Ishikawa (cell line): ENCODE measurements around the gene PAM16.

ENCODE experiments used
- CEBPB ChIP-seq: IDR thresholded peaks from 2 replicates; pipeline ENCODE4 v1.6.1; 2012
- CREB1 ChIP-seq: IDR thresholded peaks from 2 replicates; pipeline ENCODE4 v1.6.1; 2012; ENCODE audit warnings: low read depth
- EP300 ChIP-seq: IDR thresholded peaks from 2 replicates; pipeline ENCODE4 v1.6.1; 2012; ENCODE audit warnings: borderline replicate concordance
- FOXM1 ChIP-seq: IDR thresholded peaks from 2 replicates; pipeline ENCODE4 v1.6.1; 2012; ENCODE audit warnings: low read depth, borderline replicate concordance
- MAX ChIP-seq: IDR thresholded peaks from 2 replicates; pipeline ENCODE4 v1.6.1; 2012
- NFIC ChIP-seq: IDR thresholded peaks from 2 replicates; pipeline ENCODE4 v1.6.1; 2012
- TAF1 ChIP-seq: IDR thresholded peaks from 2 replicates; pipeline ENCODE4 v1.6.1; 2012; ENCODE audit warnings: low read depth, mild to moderate bottlenecking
- TCF12 ChIP-seq: IDR thresholded peaks from 2 replicates; pipeline ENCODE4 v1.6.1; 2012; ENCODE audit warnings: low read depth
- USF1 ChIP-seq: IDR thresholded peaks from 2 replicates; pipeline ENCODE4 v1.6.1; 2012
- YY1 ChIP-seq: IDR thresholded peaks from 2 replicates; pipeline ENCODE4 v1.6.1; 2012; ENCODE audit warnings: low read depth
- ZBTB7A ChIP-seq: IDR thresholded peaks from 2 replicates; pipeline ENCODE4 v1.6.1; 2012; ENCODE audit warnings: low read depth
- TF ChIP-seq, protein P1 (sequence below): IDR thresholded peaks from 2 replicates; pipeline ENCODE4 v1.6.1; 2012; ENCODE audit warnings: low read depth, mild to moderate bottlenecking

GRCh38 chr16:4369007-4369733 is 18.0 kb upstream of the PAM16 start:
- TF ChIP-seq CEBPB: no peak
- TF ChIP-seq USF1: no peak
- no peak for TF ChIP-seq TAF1
- no peak for TF ChIP-seq FOXM1
- TF ChIP-seq, protein P1, sequence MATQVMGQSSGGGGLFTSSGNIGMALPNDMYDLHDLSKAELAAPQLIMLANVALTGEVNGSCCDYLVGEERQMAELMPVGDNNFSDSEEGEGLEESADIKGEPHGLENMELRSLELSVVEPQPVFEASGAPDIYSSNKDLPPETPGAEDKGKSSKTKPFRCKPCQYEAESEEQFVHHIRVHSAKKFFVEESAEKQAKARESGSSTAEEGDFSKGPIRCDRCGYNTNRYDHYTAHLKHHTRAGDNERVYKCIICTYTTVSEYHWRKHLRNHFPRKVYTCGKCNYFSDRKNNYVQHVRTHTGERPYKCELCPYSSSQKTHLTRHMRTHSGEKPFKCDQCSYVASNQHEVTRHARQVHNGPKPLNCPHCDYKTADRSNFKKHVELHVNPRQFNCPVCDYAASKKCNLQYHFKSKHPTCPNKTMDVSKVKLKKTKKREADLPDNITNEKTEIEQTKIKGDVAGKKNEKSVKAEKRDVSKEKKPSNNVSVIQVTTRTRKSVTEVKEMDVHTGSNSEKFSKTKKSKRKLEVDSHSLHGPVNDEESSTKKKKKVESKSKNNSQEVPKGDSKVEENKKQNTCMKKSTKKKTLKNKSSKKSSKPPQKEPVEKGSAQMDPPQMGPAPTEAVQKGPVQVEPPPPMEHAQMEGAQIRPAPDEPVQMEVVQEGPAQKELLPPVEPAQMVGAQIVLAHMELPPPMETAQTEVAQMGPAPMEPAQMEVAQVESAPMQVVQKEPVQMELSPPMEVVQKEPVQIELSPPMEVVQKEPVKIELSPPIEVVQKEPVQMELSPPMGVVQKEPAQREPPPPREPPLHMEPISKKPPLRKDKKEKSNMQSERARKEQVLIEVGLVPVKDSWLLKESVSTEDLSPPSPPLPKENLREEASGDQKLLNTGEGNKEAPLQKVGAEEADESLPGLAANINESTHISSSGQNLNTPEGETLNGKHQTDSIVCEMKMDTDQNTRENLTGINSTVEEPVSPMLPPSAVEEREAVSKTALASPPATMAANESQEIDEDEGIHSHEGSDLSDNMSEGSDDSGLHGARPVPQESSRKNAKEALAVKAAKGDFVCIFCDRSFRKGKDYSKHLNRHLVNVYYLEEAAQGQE: no peak
- TF ChIP-seq MAX: 0 out of 2 replicates have a peak, but pooled peaks have one; percentile 4
- TF ChIP-seq EP300: 0 out of 2 replicates have a peak, but pooled peaks have one; percentile 18
- TF ChIP-seq YY1: no peak
- peak; percentile 60 for TF ChIP-seq TCF12
- peak; percentile 32; the same call in 1 of the 2 replicates for TF ChIP-seq NFIC
- no peak for TF ChIP-seq ZBTB7A
- no peak for TF ChIP-seq CREB1
